GM23338 (cell line): ENCODE measurements around the gene GBP7. TPM values are rescaled to one million over a fixed set of nuclear protein-coding genes. Genes with fewer than 3 reads are reported as not detected.

Experiments
- ATAC-seq: fragments of 200-7000 bp; cut with Tn5 transposase; 3 replicates; pipeline ENCODE4 v1.9.1; 2020
- DNase-seq: peaks from one replicate; pipeline ENCODE4 v3.0.0-alpha.2; 2015; ENCODE audit warnings: low spot score
- H2AFZ ChIP-seq: fragments of 200-600 bp; sonication (generic); 2 replicates; pipeline ENCODE4 v1.8.0; 2016; ENCODE audit warnings: antibody characterized with exemption, mild to moderate bottlenecking, moderate library complexity
- H3F3A ChIP-seq: fragments of 200-600 bp; sonication (generic); replicated peaks from 2 replicates; pipeline ENCODE4 v1.8.0; 2017; ENCODE audit warnings: antibody characterized with exemption, mixed run types, low read depth
- H3K27ac ChIP-seq: fragments of 200-600 bp; sonication (generic); 2 replicates; pipeline ENCODE4 v1.6.1; 2016; ENCODE audit warnings: low read depth
- H3K27me3 ChIP-seq: fragments of 200-600 bp; sonication (generic); 2 replicates; pipeline ENCODE4 v1.8.0; 2016; ENCODE audit warnings: mild to moderate bottlenecking, mixed run types, moderate library complexity; ENCODE audit not compliant: insufficient read depth
- H3K36me3 ChIP-seq: fragments of 200-600 bp; sonication (generic); 2 replicates; pipeline ENCODE4 v1.8.0; 2016; ENCODE audit warnings: mild to moderate bottlenecking; ENCODE audit not compliant: insufficient read depth
- H3K4me1 ChIP-seq: fragments of 200-600 bp; sonication (generic); 2 replicates; pipeline ENCODE4 v1.8.0; 2016; ENCODE audit warnings: mild to moderate bottlenecking, moderate library complexity; ENCODE audit not compliant: insufficient read depth
- H3K4me2 ChIP-seq: fragments of 200-600 bp; sonication (generic); 2 replicates; pipeline ENCODE4 v1.7.1; 2017; ENCODE audit warnings: mixed run types
- H3K4me3 ChIP-seq: fragments of 200-600 bp; sonication (generic); 2 replicates; pipeline ENCODE4 v1.6.1; 2016; ENCODE audit warnings: mixed run types
- H3K79me2 ChIP-seq: fragments of 200-600 bp; sonication (generic); replicated peaks from 2 replicates; pipeline ENCODE4 v1.8.0; 2017; ENCODE audit warnings: mild to moderate bottlenecking; ENCODE audit not compliant: insufficient read depth
- H3K9me2 ChIP-seq: fragments of 200-600 bp; sonication (generic); 2 replicates; pipeline ENCODE4 v1.8.0; 2017; ENCODE audit not compliant: insufficient read depth
- H4K20me1 ChIP-seq: fragments of 200-600 bp; sonication (generic); replicated peaks from 2 replicates; pipeline ENCODE4 v1.8.0; 2017; ENCODE audit warnings: mild to moderate bottlenecking; ENCODE audit not compliant: insufficient read depth
- H3K27ac Mint-ChIP-seq: 2 replicates; pipeline ENCODE4 v1.8.0; 2020; ENCODE audit warnings: inconsistent platforms, mild to moderate bottlenecking, moderate library complexity, mixed read lengths
- H3K27me3 Mint-ChIP-seq: 3 replicates; pipeline ENCODE4 v1.8.0; 2022; ENCODE audit warnings: low read depth, mild to moderate bottlenecking, moderate library complexity, mixed read lengths, inconsistent platforms; ENCODE audit not compliant: insufficient read depth, poor library complexity
- H3K36me3 Mint-ChIP-seq: 3 replicates; pipeline ENCODE4 v1.8.0; 2021; ENCODE audit warnings: low read depth, mild to moderate bottlenecking, inconsistent platforms, moderate library complexity, mixed read lengths
- H3K4me1 Mint-ChIP-seq: 3 replicates; pipeline ENCODE4 v1.8.0; 2020; ENCODE audit warnings: mild to moderate bottlenecking, inconsistent platforms, mixed read lengths
- H3K4me3 Mint-ChIP-seq: 3 replicates; pipeline ENCODE4 v1.8.0; 2021; ENCODE audit warnings: moderate library complexity, mild to moderate bottlenecking, inconsistent platforms, mixed read lengths
- H3K9me3 Mint-ChIP-seq: 3 replicates; pipeline ENCODE4 v1.8.0; 2020; ENCODE audit warnings: moderate library complexity, mild to moderate bottlenecking, inconsistent platforms, mixed read lengths
- CREB1 ChIP-seq: fragments of 250-450 bp; sonication (Bioruptor Pico); IDR thresholded peaks from 2 replicates; pipeline ENCODE4 v1.5.0; 2020; ENCODE audit warnings: low read depth, mild to moderate bottlenecking, moderate library complexity
- ETS1 ChIP-seq: IDR thresholded peaks from 2 replicates; pipeline ENCODE4 v1.6.1; 2016; ENCODE audit warnings: antibody characterized with exemption
- EZH2 ChIP-seq: fragments of 200-600 bp; sonication (generic); IDR thresholded peaks from one replicate; pipeline ENCODE4 v1.8.0; 2017; ENCODE audit warnings: antibody characterized with exemption, mild to moderate bottlenecking, low read depth; ENCODE audit not compliant: unreplicated experiment
- JUNB ChIP-seq: IDR thresholded peaks from one replicate; pipeline ENCODE4 v1.6.1; 2016; ENCODE audit warnings: antibody characterized with exemption; ENCODE audit not compliant: unreplicated experiment
- NANOG ChIP-seq: IDR thresholded peaks from 2 replicates; pipeline ENCODE4 v1.6.1; 2016; ENCODE audit warnings: antibody characterized with exemption, borderline replicate concordance
- POLR2AphosphoS5 ChIP-seq: IDR thresholded peaks from 2 replicates; pipeline ENCODE4 v1.6.1; 2016; ENCODE audit warnings: antibody characterized with exemption, low read depth
- STAT1 ChIP-seq: IDR thresholded peaks from one replicate; pipeline ENCODE4 v1.6.1; 2016; ENCODE audit warnings: antibody characterized with exemption; ENCODE audit not compliant: unreplicated experiment
- ZNF331 ChIP-seq: fragments of 250-450 bp; sonication (Bioruptor Pico); IDR thresholded peaks from 2 replicates; pipeline ENCODE4 v1.5.0; 2020; ENCODE audit warnings: low read depth, mild to moderate bottlenecking, moderate library complexity
- polyA plus RNA-seq: library from polyadenylated mRNA; unstranded; fragments of >200 nt; fragmentation: Nextera tagmentation; extraction: Ambion mirVana; gene quantifications from 2 replicates; pipeline ENCODE4 v1.2.1, GENCODE V29; 2016
- total RNA-seq: library from RNA; depleted of rRNA; stranded (reverse); fragments of >200 nt; shearing (Covaris generic); gene quantifications from 2 replicates; pipeline ENCODE4 v1.2.3, GENCODE V29; 2014
- TF ChIP-seq, protein P1 (sequence below): IDR thresholded peaks from one replicate; pipeline ENCODE4 v1.6.1; 2018; ENCODE audit warnings: antibody characterized with exemption; ENCODE audit not compliant: unreplicated experiment
- TF ChIP-seq, protein P2 (sequence below): fragments of 250-450 bp; sonication (Bioruptor Pico); IDR thresholded peaks from 2 replicates; pipeline ENCODE4 v1.5.0; 2020; ENCODE audit warnings: mild to moderate bottlenecking, moderate library complexity

Gene GBP7
- total and polyA plus RNA-seq, 2 experiments from 2014 or later, result not detected

GRCh38 chr1:89104147-89104546 lies 71.7 kb downstream of the GBP7 start:
- H4K20me1 ChIP-seq, result no peaks in the 10 kb centered on the region
- H3K27ac ChIP-seq, result no peak overlapping the region
- H3F3A ChIP-seq, result no peaks in the 10 kb centered on the region
- peaks cover 9% of the 10 kb centered on the region; the same call in 1 of the 2 replicates for H3K9me2 ChIP-seq
- peaks cover 7% of the 10 kb centered on the region; the same call in 1 of the 2 replicates for H3K4me1 ChIP-seq
- H3K4me2 ChIP-seq, result no peak overlapping the region
- ATAC-seq (no peak), DNase-seq (no peak)
- peaks cover 3% of the 10 kb centered on the region; the same call in 2 of the 3 replicates for H3K4me1 Mint-ChIP-seq
- no peak overlapping the region for H3K4me3 ChIP-seq
- H3K36me3 Mint-ChIP-seq, result no peaks in the 10 kb centered on the region; the same call in 2 of the 3 replicates
- no peak for TF ChIP-seq NANOG
- H3K9me3 Mint-ChIP-seq, result no peaks in the 10 kb centered on the region; the same call in 2 of the 3 replicates
- H3K27ac Mint-ChIP-seq, result no peak overlapping the region
- no peaks in the 10 kb centered on the region for H3K36me3 ChIP-seq
- H3K79me2 ChIP-seq, result no peaks in the 10 kb centered on the region
- H2AFZ ChIP-seq, result no peak overlapping the region
- H3K27me3 ChIP-seq, result no peaks in the 10 kb centered on the region
- no peaks in the 10 kb centered on the region for H3K27me3 Mint-ChIP-seq
- H3K4me3 Mint-ChIP-seq, result no peak overlapping the region

GRCh38 chr1:89102021-89102420 lies 73.8 kb downstream of the GBP7 start:
- Histone ChIP-seq H3K27ac (no peak overlapping the region), H2AFZ (no peak overlapping the region), H3K27me3 (no peaks in the 10 kb centered on the region), H3F3A (no peaks in the 10 kb centered on the region), H3K9me2 (peaks cover 9% of the 10 kb centered on the region; the same call in 1 of the 2 replicates), H3K36me3 (peaks cover 14% of the 10 kb centered on the region; the same call in 1 of the 2 replicates), H3K4me1 (peaks cover 7% of the 10 kb centered on the region; the same call in 1 of the 2 replicates), H3K79me2 (no peaks in the 10 kb centered on the region), H3K4me3 (no peak overlapping the region), H4K20me1 (no peaks in the 10 kb centered on the region), H3K4me2 (no peak overlapping the region)
- Mint-ChIP-seq H3K27me3 (peaks cover 2% of the 10 kb centered on the region), H3K27ac (no peak overlapping the region), H3K4me1 (peaks cover 3% of the 10 kb centered on the region; the same call in 2 of the 3 replicates), H3K9me3 (peaks cover 6% of the 10 kb centered on the region), H3K36me3 (peaks cover 4% of the 10 kb centered on the region; the same call in 2 of the 3 replicates), H3K4me3 (no peak overlapping the region)
- ATAC-seq, result no peak
- DNase-seq, result no peak
- no peak for TF ChIP-seq NANOG
- no peak for TF ChIP-seq POLR2AphosphoS5
- TF ChIP-seq STAT1, result no peak
- no peak for TF ChIP-seq ETS1
- no peak for TF ChIP-seq ZNF331 (CRISPR knock-in tag)
- TF ChIP-seq, protein P1, sequence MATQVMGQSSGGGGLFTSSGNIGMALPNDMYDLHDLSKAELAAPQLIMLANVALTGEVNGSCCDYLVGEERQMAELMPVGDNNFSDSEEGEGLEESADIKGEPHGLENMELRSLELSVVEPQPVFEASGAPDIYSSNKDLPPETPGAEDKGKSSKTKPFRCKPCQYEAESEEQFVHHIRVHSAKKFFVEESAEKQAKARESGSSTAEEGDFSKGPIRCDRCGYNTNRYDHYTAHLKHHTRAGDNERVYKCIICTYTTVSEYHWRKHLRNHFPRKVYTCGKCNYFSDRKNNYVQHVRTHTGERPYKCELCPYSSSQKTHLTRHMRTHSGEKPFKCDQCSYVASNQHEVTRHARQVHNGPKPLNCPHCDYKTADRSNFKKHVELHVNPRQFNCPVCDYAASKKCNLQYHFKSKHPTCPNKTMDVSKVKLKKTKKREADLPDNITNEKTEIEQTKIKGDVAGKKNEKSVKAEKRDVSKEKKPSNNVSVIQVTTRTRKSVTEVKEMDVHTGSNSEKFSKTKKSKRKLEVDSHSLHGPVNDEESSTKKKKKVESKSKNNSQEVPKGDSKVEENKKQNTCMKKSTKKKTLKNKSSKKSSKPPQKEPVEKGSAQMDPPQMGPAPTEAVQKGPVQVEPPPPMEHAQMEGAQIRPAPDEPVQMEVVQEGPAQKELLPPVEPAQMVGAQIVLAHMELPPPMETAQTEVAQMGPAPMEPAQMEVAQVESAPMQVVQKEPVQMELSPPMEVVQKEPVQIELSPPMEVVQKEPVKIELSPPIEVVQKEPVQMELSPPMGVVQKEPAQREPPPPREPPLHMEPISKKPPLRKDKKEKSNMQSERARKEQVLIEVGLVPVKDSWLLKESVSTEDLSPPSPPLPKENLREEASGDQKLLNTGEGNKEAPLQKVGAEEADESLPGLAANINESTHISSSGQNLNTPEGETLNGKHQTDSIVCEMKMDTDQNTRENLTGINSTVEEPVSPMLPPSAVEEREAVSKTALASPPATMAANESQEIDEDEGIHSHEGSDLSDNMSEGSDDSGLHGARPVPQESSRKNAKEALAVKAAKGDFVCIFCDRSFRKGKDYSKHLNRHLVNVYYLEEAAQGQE, result no peak
- no peak for TF ChIP-seq EZH2
- TF ChIP-seq, protein P2, sequence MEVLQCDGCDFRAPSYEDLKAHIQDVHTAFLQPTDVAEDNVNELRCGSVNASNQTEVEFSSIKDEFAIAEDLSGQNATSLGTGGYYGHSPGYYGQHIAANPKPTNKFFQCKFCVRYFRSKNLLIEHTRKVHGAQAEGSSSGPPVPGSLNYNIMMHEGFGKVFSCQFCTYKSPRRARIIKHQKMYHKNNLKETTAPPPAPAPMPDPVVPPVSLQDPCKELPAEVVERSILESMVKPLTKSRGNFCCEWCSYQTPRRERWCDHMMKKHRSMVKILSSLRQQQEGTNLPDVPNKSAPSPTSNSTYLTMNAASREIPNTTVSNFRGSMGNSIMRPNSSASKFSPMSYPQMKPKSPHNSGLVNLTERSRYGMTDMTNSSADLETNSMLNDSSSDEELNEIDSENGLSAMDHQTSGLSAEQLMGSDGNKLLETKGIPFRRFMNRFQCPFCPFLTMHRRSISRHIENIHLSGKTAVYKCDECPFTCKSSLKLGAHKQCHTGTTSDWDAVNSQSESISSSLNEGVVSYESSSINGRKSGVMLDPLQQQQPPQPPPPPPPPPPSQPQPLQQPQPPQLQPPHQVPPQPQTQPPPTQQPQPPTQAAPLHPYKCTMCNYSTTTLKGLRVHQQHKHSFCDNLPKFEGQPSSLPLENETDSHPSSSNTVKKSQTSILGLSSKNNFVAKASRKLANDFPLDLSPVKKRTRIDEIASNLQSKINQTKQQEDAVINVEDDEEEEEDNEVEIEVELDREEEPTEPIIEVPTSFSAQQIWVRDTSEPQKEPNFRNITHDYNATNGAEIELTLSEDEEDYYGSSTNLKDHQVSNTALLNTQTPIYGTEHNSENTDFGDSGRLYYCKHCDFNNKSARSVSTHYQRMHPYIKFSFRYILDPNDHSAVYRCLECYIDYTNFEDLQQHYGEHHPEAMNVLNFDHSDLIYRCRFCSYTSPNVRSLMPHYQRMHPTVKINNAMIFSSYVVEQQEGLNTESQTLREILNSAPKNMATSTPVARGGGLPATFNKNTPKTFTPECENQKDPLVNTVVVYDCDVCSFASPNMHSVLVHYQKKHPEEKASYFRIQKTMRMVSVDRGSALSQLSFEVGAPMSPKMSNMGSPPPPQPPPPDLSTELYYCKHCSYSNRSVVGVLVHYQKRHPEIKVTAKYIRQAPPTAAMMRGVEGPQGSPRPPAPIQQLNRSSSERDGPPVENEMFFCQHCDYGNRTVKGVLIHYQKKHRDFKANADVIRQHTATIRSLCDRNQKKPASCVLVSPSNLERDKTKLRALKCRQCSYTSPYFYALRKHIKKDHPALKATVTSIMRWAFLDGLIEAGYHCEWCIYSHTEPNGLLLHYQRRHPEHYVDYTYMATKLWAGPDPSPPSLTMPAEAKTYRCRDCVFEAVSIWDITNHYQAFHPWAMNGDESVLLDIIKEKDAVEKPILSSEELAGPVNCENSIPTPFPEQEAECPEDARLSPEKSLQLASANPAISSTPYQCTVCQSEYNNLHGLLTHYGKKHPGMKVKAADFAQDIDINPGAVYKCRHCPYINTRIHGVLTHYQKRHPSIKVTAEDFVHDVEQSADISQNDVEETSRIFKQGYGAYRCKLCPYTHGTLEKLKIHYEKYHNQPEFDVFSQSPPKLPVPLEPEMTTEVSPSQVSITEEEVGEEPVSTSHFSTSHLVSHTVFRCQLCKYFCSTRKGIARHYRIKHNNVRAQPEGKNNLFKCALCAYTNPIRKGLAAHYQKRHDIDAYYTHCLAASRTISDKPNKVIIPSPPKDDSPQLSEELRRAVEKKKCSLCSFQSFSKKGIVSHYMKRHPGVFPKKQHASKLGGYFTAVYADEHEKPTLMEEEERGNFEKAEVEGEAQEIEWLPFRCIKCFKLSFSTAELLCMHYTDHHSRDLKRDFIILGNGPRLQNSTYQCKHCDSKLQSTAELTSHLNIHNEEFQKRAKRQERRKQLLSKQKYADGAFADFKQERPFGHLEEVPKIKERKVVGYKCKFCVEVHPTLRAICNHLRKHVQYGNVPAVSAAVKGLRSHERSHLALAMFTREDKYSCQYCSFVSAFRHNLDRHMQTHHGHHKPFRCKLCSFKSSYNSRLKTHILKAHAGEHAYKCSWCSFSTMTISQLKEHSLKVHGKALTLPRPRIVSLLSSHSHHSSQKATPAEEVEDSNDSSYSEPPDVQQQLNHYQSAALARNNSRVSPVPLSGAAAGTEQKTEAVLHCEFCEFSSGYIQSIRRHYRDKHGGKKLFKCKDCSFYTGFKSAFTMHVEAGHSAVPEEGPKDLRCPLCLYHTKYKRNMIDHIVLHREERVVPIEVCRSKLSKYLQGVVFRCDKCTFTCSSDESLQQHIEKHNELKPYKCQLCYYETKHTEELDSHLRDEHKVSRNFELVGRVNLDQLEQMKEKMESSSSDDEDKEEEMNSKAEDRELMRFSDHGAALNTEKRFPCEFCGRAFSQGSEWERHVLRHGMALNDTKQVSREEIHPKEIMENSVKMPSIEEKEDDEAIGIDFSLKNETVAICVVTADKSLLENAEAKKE, result no peak
- no peak for TF ChIP-seq JUNB
- no peak for TF ChIP-seq CREB1
